Peyer's patch (tissue), 4 donors: ENCODE data around the gene CELF4.

Experiments
- POLR2A ChIP-seq, 2 donors: fragments of 450-650 bp; IDR thresholded peaks; one replicate each; pipeline ENCODE4 v1.5.1; 2017; ENCODE audit warnings: antibody characterized with exemption in 2 of 2, mild to moderate bottlenecking in 2 of 2, moderate library complexity in 2 of 2
- TF ChIP-seq, protein P1 (sequence below), 6 experiments: fragments of 450-650 bp in 4 of 6; fragments of 200-600 bp in 2 of 6; sonication (generic) in 1 of 6; IDR thresholded peaks; one replicate each; pipeline ENCODE4 v1.5.1; 2017 to 2019; ENCODE audit warnings: antibody characterized with exemption in 6 of 6, mild to moderate bottlenecking in 3 of 6, moderate library complexity in 1 of 6

DNA sequence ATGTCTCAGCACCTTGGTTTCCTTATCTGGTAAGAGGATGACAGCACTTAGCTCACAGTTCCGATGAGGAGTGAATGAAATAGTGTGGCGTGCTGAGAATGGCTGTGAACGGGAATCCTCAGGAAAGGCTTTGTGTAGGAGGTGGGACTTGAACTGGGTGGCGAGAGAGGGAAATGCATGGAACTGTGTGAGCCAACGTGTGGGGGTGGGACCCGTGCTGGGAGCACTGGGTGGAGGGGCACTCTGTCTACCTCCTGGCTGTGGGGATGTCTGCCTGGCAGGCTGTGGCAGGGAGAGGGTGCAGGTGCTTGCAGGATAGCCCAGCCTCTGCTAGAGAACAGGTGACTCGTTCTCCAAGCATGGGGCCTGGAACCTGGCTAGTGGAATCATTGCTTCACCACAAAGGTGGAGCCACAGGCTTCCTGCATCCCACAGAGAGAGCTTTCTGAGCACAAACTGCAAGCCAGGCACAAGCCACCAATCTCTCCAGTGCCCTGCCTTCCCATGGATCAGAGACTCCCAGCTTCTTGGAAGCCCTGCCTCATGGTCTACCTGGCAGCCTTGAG is 145.2 kb downstream of the CELF4 start:
- TF ChIP-seq, protein P1, sequence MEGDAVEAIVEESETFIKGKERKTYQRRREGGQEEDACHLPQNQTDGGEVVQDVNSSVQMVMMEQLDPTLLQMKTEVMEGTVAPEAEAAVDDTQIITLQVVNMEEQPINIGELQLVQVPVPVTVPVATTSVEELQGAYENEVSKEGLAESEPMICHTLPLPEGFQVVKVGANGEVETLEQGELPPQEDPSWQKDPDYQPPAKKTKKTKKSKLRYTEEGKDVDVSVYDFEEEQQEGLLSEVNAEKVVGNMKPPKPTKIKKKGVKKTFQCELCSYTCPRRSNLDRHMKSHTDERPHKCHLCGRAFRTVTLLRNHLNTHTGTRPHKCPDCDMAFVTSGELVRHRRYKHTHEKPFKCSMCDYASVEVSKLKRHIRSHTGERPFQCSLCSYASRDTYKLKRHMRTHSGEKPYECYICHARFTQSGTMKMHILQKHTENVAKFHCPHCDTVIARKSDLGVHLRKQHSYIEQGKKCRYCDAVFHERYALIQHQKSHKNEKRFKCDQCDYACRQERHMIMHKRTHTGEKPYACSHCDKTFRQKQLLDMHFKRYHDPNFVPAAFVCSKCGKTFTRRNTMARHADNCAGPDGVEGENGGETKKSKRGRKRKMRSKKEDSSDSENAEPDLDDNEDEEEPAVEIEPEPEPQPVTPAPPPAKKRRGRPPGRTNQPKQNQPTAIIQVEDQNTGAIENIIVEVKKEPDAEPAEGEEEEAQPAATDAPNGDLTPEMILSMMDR (IDR thresholded peaks at IDR 0.05): no peak
- TF ChIP-seq POLR2A (IDR thresholded peaks at IDR 0.05): no peak
